Mucosa of descending colon (tissue), 3 donors: ENCODE data around the gene DCAF5. TPM values are rescaled to one million over a fixed set of nuclear protein-coding genes. Genes with fewer than 3 reads are reported as not detected.

Source experiments
- ATAC-seq: fragments of 200-7000 bp; cut with Tn5 transposase; one replicate; pipeline ENCODE4 v1.9.1; 2020; ENCODE audit warnings: mild to moderate bottlenecking, moderate library complexity
- DNase-seq, 3 donors: peaks; one replicate each; pipeline ENCODE4 v3.0.0-alpha.2; 2020
- H3K36me3 ChIP-seq: fragments of 200-600 bp; one replicate; pipeline ENCODE4 v1.8.0; 2021; ENCODE audit warnings: low read depth, mild to moderate bottlenecking
- H3K4me1 ChIP-seq: fragments of 200-600 bp; one replicate; pipeline ENCODE4 v1.8.0; 2021; ENCODE audit warnings: low read depth, mild to moderate bottlenecking
- H3K4me3 ChIP-seq: fragments of 200-600 bp; one replicate; pipeline ENCODE4 v1.8.0; 2021; ENCODE audit warnings: mild to moderate bottlenecking
- H3K9me3 ChIP-seq: fragments of 200-600 bp; one replicate; pipeline ENCODE4 v1.8.0; 2021; ENCODE audit warnings: mild to moderate bottlenecking
- CTCF ChIP-seq: fragments of 200-600 bp; IDR thresholded peaks from one replicate; pipeline ENCODE4 v1.8.0; 2022; ENCODE audit warnings: antibody characterized with exemption, mild to moderate bottlenecking
- intact Hi-C, 2 donors: fragments of 100-400 bp; cut with DNase I in 1 of 2; cut with micrococcal nuclease in 1 of 2; formaldehyde crosslinking; loops; one replicate each; pipeline versions ENCODE4 v1.11.0 to v1.11.1; 2022; cut with DNase I, micrococcal nuclease
- total RNA-seq, 3 donors: library from RNA; stranded (reverse); fragmentation: NEBNext Ultra II Directional in 2 of 3; extraction: Animal tissue kit (Norgen Biotek cat#: 25700) in 2 of 3; gene quantifications; one replicate each; pipeline versions ENCODE4 v1.2.1 to v1.2.4, GENCODE V29; 2021 to 2023
- donor health status: DM: no; HTN: no; CAD: no; lungs with moderate emphysema.
- donor health status: DM: no; HTN: no; CAD: no.
- donor health status: DM: no; HTN: yes; CAD: no.

The DCAF5 gene
- total RNA-seq, 3 donors from 2014 or later, result 36.4 to 71.4 (median 46.9) TPM

GRCh38 chr14:69014829-69015259 is 138.1 kb downstream of the DCAF5 start:
- intact Hi-C loops, result loop anchor here in 1 of 2 donors (5.0 kb wide), 1 partner anchor 482 kb away; no protein-coding TSS in a partner anchor
- H3K36me3 ChIP-seq, result no peaks in the 10 kb centered on the region
- ATAC-seq (no peak), DNase-seq (no peak)
- H3K4me3 ChIP-seq, result no peak overlapping the region
- H3K4me1 ChIP-seq, result peaks cover 19% of the 10 kb centered on the region
- H3K9me3 ChIP-seq, result no peaks in the 10 kb centered on the region
- TF ChIP-seq CTCF, result no peak

GRCh38 chr14:69013943-69014782 is 138.8 kb downstream of the DCAF5 start:
- TF ChIP-seq CTCF, result no peak
- Histone ChIP-seq H3K9me3 (no peaks in the 10 kb centered on the region), H3K4me1 (peaks cover 19% of the 10 kb centered on the region), H3K36me3 (no peaks in the 10 kb centered on the region), H3K4me3 (no peak overlapping the region)
- DNase-seq, result peak; percentile 87 to 92 (median 92)
- intact Hi-C loops, result no loop called here
- ATAC-seq, result peak; percentile 96

GRCh38 chr14:69012256-69012953 is 140.5 kb downstream of the DCAF5 start:
- intact Hi-C loops, result no loop called here
- no peaks in the 10 kb centered on the region for H3K36me3 ChIP-seq
- no peaks in the 10 kb centered on the region for H3K9me3 ChIP-seq
- no peak for DNase-seq
- H3K4me1 ChIP-seq, result peaks cover 19% of the 10 kb centered on the region
- ATAC-seq, result no peak
- H3K4me3 ChIP-seq, result no peak overlapping the region
- no peak for TF ChIP-seq CTCF

- Histone ChIP-seq H3K4me3 (no peak overlapping the region), H3K9me3 (no peaks in the 10 kb centered on the region), H3K4me1 (peaks cover 19% of the 10 kb centered on the region), H3K36me3 (no peaks in the 10 kb centered on the region)
- intact Hi-C loops, result no loop called here
- peak in 2 of 3 donors; percentile 39 to 44 for DNase-seq
- no peak for TF ChIP-seq CTCF
- ATAC-seq, result peak; percentile 33
Measured at GRCh38 chr14:69010648-69011047, 142.3 kb downstream of the DCAF5 start.

- Histone ChIP-seq H3K4me3 (no peak overlapping the region), H3K36me3 (no peaks in the 10 kb centered on the region), H3K9me3 (no peaks in the 10 kb centered on the region), H3K4me1 (peaks cover 6% of the 10 kb centered on the region)
- no peak for TF ChIP-seq CTCF
- no peak for DNase-seq
- no peak for ATAC-seq
- intact Hi-C loops, result no loop called here
Measured at GRCh38 chr14:69008421-69008884, 144.5 kb downstream of the DCAF5 start.
